ENCODE measurements around the gene CCDC187. TPM values are rescaled to one million over a fixed set of nuclear protein-coding genes. Genes with fewer than 3 reads are reported as not detected.

CCDC187 gene
- total RNA-seq, 1 donor from 2014 or later, result 0.47 TPM

GRCh38 chr9:136327304-136327974, 23.5 kb upstream of the CCDC187 start, which contains the start of gene GPSM1:
GPSM1 (plus strand) TSS chr9:136327539; CDS start chr9:136327696, 157 bp downstream.
- Mint-ChIP-seq H3K36me3 (no peaks in the 10 kb centered on the region), H3K27ac (peak within 1 kb of the TSS; percentile 91), H3K4me3 (peak within 1 kb of the TSS; percentile 86), H3K9me3 (no peaks in the 10 kb centered on the region), H3K4me1 (peaks cover 32% of the 10 kb centered on the region), H3K27me3 (ENCODE audit: low read depth) (no peaks in the 10 kb centered on the region)
- peak; percentile 51 to 67 for DNase-seq (ENCODE audit: low spot score in 2 of 2, unreplicated experiment in 2 of 2)
- TF ChIP-seq CTCF (IDR thresholded peaks at IDR 0.05; ENCODE audit: unreplicated experiment), result no peak

DNA sequence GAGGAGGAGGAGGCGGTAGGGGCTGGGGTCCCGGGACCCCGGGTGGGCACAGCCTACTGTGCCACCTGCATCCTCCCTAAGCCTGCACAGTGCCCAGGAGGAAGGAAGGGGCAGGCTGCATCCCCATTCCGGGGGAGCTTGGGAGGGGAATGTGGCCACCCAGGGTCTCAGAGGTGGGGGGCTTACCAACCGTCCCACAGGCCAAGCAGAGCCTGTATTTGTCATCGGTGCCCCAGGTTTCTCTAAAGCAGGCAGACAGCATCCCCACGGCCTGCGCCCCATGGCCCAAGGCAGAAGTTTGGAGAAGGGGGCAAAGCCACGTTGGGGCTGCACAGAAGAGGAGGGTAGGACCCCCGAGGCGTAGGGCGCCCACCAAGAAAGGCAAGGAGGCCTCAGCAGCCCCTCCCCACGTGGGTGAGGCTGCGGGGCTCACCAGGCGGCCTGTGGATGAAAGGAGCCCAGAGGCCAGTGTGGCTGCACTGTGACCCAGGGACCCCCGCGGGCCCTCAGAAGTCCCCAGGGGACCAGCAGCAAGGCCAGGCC, 22.9 kb upstream of the CCDC187 start:
- H3K9me3 Mint-ChIP-seq, result no peaks in the 10 kb centered on the region
- H3K4me1 Mint-ChIP-seq, result peaks cover 32% of the 10 kb centered on the region
- peak overlapping the region; percentile 91 for H3K27ac Mint-ChIP-seq
- peak overlapping the region; percentile 67 for H3K4me3 Mint-ChIP-seq
- no peak for DNase-seq (ENCODE audit: low spot score in 2 of 2, unreplicated experiment in 2 of 2)
- H3K27me3 Mint-ChIP-seq (ENCODE audit: low read depth), result no peaks in the 10 kb centered on the region
- H3K36me3 Mint-ChIP-seq, result no peaks in the 10 kb centered on the region
- TF ChIP-seq CTCF (IDR thresholded peaks at IDR 0.05; ENCODE audit: unreplicated experiment), result no peak

- no peak for DNase-seq (ENCODE audit: low spot score in 2 of 2, unreplicated experiment in 2 of 2)
- no peak for TF ChIP-seq CTCF (IDR thresholded peaks at IDR 0.05; ENCODE audit: unreplicated experiment)
- no peaks in the 10 kb centered on the region for H3K36me3 Mint-ChIP-seq
- H3K9me3 Mint-ChIP-seq, result peaks cover 2% of the 10 kb centered on the region
- H3K4me3 Mint-ChIP-seq, result peak overlapping the region; percentile 67
- H3K27ac Mint-ChIP-seq, result peak overlapping the region; percentile 91
- no peaks in the 10 kb centered on the region for H3K27me3 Mint-ChIP-seq (ENCODE audit: low read depth)
- peaks cover 32% of the 10 kb centered on the region for H3K4me1 Mint-ChIP-seq
Observed at GRCh38 chr9:136326061-136326760, 22.3 kb upstream of the CCDC187 start.

DNA sequence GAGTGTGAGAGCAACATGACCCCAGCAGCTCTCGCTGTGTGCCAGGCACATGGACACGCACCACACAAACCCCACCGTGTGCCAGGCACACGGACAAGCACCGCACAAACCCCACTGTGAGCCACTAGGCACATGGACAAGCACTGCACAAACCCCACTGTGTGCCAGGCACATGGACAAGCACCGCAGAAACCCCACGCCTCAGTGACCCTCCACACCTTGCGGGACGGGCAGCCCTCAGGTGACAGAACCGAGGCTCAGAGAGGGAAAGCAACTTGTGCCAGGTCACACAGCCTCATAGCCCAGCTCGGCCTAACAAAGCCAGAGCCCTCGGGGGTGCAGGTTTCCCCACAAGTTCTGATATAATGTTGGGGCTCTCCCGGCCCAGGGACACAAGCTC, 21.5 kb upstream of the CCDC187 start:
- peaks cover 11% of the 10 kb centered on the region for H3K9me3 Mint-ChIP-seq
- DNase-seq (ENCODE audit: low spot score in 2 of 2, unreplicated experiment in 2 of 2), result no peak
- no peak for TF ChIP-seq CTCF (IDR thresholded peaks at IDR 0.05; ENCODE audit: unreplicated experiment)
- no peaks in the 10 kb centered on the region for H3K36me3 Mint-ChIP-seq
- H3K27me3 Mint-ChIP-seq (ENCODE audit: low read depth), result no peaks in the 10 kb centered on the region
- peak overlapping the region; percentile 19 for H3K27ac Mint-ChIP-seq
- H3K4me1 Mint-ChIP-seq, result peaks cover 28% of the 10 kb centered on the region
- H3K4me3 Mint-ChIP-seq, result no peak overlapping the region

- peaks cover 28% of the 10 kb centered on the region for H3K4me1 Mint-ChIP-seq
- TF ChIP-seq CTCF (IDR thresholded peaks at IDR 0.05; ENCODE audit: unreplicated experiment), result no peak
- H3K27me3 Mint-ChIP-seq (ENCODE audit: low read depth), result no peaks in the 10 kb centered on the region
- H3K27ac Mint-ChIP-seq, result peak overlapping the region; percentile 12
- no peak overlapping the region for H3K4me3 Mint-ChIP-seq
- no peak for DNase-seq (ENCODE audit: low spot score in 2 of 2, unreplicated experiment in 2 of 2)
- peaks cover 11% of the 10 kb centered on the region for H3K9me3 Mint-ChIP-seq
- no peaks in the 10 kb centered on the region for H3K36me3 Mint-ChIP-seq
Observed at GRCh38 chr9:136324501-136325300, 20.8 kb upstream of the CCDC187 start.

Data from mesothelial cell of epicardium (in vitro differentiated cells).